GM20431 (cell line): ENCODE results near the gene HYDIN.

ENCODE experiments used
- in situ Hi-C: fragments of 300-500 bp; cut with MseI, MboI; formaldehyde crosslinking; loops from one replicate; pipeline ENCODE4 v1.15.0; 2020; ENCODE audit warnings: low sequenced_read_pairs; ENCODE audit not compliant: unreplicated experiment

HYDIN gene

DNA sequence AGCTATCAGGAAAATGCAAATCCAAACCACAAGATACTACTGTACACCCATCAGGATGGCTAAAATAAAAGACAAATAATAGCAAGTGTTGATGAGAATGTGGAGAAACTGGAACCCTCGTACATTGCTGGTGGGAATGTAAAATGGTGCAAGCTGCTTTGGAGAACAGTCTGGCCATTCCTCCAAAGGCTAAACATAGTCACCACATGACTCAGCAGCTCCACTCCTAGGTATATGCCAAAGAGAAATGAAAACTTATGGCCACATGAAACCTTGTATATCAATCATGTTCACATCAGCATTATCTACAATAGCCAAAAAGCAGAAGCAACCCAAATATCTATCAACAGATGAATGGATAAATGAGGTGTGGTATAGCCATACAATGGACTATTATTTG is 458.0 kb downstream of the HYDIN start:
- in situ Hi-C loops, result loop anchor here (10.0 kb wide), 1 partner anchor 88 kb away; the partner anchor contains the start of gene MTSS2

DNA sequence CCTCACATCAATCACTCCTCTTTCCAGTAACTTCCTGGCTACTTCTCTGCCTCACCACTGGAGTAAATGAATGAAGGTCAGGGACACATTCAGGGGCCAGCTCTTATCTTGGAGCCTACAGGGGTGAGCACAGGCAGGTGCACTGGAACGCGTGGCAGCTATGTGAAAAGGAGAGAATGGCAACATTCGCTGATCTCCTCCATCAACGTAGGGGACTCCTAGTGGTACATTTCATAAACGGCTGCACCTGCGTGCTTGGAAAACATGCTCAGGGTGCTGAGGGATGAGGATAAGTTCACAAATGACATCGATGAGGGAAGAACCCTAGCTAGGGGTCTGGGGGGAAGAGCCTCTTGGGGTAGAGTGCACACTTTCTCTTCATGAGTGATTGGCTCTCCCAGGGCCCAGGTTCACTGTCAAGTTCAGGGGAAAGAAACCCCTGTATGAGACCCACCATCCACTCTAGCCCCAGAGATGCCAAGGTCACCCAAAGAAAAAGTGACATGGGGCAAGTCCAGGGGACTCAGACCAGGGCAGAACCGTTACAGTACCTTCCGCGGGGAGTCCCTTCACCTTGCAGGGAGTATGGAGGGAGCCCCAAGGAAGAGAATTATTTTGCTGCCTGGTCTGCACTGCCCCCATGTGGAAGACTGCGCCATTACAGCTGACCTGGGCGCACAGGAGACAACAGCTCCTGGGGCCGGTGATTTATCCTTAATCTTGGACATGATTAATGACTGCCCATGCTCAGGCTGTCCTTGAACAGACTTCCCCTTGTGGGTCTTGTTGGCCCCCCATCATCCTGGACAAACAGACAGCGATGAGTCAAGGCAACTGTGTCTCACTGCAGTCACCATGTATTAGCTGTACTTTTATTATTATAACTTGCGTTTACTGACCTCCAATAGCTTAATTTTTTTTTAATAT is 459.6 kb downstream of the HYDIN start:
- in situ Hi-C loops, result loop anchor here (10.0 kb wide), 1 partner anchor 86 kb away; the partner anchor contains the start of gene MTSS2

DNA sequence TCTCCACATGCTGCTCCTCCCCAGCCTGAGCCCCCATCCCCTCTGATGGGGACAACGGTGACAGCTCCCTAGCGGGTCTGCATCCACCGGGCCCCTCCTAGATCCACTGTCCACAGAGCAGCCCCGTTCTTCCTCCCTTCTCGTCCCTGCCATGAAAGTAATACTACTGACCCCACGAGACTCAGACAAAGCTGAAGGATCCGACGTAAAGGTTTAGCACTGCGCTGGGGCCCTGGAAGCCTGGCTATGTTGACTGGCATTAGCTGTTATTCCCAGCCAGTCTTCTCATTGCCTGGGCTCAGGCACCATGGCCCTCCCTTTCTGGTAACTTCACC is 460.3 kb downstream of the HYDIN start:
- in situ Hi-C loops, result loop anchor here (10.0 kb wide), 1 partner anchor 85 kb away; the partner anchor contains the start of gene MTSS2

DNA sequence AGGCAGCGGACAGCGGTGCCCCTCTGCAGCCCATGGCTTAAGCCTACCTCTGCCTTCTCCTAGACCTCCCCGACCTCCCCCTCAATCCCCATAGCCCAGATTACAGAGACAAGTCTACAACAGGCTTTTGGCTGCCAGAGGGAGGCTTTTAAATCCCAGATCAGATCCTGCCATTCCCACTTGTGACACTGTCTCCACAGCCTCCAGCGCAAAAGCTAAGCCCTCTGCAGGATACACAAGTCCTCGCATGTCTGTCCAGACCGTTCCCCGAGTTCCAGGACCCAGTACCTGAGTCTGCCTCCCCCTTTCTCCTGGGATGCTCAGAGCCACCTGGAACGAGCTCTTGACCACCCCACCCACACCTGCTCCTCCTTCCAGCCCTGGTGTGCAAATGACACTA is 460.8 kb downstream of the HYDIN start:
- in situ Hi-C loops, result loop anchor here (10.0 kb wide), 1 partner anchor 85 kb away; the partner anchor contains the start of gene MTSS2

DNA sequence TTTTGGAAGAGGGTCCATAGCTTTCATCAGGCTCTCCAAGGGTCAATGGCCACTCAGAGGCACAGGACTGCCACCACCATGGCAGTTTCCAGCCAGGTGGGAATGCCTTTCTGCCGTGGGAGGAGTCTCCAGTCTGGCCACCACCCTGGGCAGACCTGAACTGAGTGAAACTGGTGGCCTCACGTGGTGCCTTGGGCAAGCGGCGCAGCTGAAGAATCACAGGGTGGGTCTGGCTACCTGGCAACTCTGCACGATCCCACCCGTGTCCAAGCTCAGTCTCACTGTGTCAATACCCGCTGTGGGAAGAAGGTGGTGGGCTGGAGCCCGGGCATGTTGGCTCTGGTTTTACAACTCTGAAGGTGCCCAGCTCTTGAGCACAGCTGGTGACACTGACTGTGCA is 461.4 kb downstream of the HYDIN start:
- in situ Hi-C loops, result no loop called here

DNA sequence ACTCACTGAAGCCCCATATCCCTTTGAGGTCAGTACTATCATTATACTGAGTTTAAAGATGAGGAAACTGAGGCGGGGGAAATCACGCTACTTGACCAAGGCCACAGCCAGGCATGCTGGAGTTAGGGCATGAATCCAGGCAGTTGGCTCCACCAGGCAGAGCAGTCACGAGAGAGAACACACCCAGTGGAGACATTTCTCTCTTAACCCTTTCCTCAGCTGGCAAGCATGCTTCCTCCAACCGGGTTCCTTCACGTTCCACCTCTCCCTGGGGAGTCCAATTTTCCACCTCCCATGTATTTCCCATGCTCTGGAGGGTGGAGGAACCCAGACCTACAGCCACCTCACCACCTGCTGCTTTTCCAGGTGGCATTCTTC is 462.3 kb downstream of the HYDIN start:
- in situ Hi-C loops, result no loop called here

DNA sequence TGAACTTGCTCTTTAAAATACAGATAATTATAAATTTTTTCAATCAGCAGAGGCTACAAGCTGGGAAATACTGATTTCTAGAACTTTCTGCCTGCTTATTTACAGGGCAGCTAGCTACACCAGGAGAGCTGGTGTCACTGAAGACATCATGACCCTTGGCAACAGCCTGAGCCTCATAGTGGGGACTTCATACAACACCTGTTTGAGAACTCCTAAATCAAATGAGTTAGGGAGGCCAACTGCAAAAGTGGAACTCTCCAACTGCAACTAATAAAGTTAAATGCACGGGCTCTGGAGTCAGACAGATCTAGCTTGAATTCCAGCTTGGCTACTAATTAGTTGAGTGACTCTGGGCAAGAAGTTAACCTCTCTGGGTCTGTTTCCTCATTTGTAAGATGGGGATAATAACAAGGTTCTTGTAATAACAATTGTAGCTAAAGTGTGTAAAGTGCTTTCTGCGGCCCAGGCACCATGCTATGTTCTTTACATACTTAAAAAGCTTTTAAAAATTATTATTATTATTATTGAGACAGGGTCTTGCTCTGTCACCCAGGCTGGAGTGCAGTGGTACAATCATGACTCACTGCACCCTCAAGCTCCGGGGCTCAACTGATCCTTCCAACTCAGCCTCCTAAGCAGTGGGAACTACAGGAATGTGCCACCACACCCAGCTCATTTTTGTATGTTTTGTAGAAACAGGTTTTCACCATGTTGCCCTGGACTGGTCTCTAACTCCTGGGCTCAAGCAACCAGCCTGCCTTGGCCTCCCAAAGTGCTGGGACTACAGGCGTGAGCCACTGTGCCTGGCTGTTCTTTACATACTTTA is 462.9 kb downstream of the HYDIN start:
- in situ Hi-C loops, result no loop called here

DNA sequence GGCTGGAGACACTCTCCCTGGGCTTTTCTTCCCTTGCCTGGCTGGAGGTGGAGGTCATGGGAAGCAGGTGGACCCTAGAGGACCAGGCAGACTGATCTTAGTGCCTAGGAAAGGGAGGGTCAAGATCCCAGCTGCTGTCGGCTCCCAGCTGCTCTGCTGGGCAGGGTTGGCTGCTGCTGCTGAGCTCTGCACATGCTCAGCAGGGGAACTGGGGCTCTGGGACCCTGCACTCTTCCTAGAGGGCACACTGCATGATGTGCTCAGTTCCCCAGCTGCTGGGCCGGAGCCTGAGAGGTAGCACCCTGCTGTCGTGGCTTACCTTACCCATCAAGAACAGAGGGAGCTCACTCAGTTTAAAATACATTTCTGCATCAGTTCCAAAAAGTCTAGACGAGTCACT is 463.9 kb downstream of the HYDIN start:
- in situ Hi-C loops, result no loop called here

DNA sequence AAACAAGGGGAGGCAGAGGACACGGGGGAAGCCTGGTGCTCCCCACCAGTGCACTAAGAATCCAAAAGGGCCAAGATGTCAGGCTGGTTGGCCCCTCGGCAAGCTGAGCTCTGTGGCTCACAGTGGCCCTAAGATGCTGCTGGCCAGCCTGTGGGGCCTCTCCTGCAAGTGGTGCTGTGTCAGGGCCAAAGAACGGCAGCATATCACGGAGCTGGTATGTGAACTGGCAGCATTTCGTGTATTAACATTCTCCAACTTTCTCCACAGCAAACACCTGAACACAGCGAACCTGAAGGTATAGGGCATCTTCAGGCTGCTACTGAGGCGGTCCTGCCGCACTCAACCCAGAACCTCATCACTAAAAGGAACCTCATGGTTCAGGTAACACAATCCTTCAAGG is 464.3 kb downstream of the HYDIN start:
- in situ Hi-C loops, result no loop called here

DNA sequence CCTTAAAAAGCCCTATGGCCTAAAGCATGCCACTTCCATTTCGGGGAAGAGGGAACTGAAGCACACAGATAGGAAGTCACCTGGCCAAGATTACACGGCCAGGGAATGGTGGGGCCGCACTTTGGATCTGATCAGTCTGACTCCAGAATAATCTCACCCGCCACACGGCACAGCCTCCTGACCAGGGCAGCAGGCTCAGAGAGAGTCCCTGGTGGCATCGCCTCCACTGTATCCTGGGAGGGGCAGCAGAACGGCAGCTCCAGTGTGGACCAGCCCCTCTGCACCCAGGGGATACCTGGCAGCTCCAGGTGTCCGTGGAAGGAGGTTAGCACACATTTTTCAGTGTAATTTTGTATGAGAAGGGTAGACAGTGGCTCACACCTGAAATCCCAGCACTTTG is 465.0 kb downstream of the HYDIN start:
- in situ Hi-C loops, result no loop called here

DNA sequence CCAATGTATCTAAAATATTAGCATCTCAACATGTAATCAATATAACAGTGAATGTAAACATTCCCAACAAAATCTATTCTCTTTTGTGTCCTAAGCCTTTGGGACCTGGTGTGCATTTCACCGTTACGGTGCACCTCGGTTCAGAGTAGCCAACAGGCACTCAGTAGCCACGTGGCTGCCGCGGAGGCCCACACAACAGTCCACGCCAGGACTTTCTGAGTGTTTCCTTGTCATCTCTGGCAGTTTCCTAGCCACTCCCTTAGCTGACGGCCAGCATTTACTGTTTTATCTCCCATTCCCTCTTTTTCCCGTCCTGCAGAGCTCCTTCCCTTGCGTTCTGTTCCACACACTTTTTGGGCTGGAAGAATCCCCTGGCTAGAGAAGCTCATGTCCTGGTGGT is 465.9 kb downstream of the HYDIN start:
- in situ Hi-C loops, result no loop called here

DNA sequence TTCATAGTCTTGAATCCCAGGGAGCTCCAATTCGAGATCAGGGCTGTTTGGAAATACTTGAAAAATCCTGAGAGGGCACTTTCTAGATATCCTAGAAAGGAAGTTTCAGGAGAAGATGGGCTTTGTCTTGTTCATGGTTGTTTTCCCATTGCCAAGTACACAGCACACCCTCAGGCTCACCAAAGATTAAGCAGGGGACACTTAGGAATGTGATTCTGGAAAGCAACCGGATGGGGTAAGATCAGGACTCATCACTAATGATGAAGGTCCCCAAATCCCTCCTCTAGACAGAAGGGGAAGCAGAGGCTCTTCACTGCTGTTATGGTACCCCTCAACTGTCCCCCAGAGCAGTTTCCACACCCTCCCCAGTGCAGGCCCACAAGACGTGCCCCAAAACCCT is 470.3 kb downstream of the HYDIN start:
- in situ Hi-C loops, result no loop called here

DNA sequence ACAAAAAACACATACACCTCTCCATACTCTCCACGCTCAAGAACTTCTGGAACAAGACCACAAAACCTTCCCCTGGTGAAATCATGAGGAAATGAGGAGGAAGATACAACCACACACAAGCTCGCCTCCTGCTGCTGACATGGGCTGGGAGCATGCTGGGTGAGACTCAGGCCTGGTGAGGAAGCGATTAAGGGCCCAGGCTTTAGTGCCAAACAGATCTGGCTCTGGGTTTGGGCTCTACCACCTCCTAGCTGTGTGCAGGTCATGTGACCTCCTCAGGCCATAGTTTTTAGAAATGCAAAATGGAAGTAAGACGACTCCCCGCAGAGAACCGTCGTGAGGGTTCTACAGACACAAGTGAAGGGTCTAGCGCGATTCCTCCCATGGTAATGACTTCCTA is 470.9 kb downstream of the HYDIN start:
- in situ Hi-C loops, result no loop called here

DNA sequence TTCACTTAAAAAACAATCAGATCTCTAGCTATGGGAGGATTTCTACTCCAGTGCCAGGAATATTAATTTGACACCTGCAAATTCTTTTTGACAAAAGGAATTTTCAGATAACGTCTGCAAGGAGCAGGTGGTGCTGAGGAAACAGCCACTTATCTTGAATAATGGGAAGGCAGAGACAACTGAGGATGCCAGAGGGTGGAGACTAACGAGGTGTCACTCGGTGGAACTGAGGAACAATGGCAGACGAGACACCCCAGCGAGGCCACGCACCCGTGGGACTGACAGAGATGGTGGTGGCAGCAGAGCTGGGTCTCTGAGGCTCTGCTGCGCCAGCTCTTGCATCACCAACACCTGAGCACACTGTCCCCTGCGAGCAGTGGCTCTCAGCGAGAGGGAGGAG is 471.7 kb downstream of the HYDIN start:
- in situ Hi-C loops, result no loop called here
